SU-DHL-6 (cell line): Measurements from ENCODE around the gene MOCS1.

Experiments
- CTCF ChIP-seq: fragments of 200-600 bp; sonication (generic); IDR thresholded peaks from one replicate; pipeline ENCODE4 v1.5.1; 2017; ENCODE audit warnings: antibody characterized with exemption, mild to moderate bottlenecking, low read length, moderate library complexity; ENCODE audit not compliant: insufficient read depth, poor library complexity, severe bottlenecking
- EZH2phosphoT487 ChIP-seq: fragments of 200-600 bp; sonication (generic), shearing (Covaris generic); conservative IDR thresholded peaks from 2 replicates; pipeline ENCODE4 v1.6.1; 2018; ENCODE audit warnings: mild to moderate bottlenecking, antibody characterized with exemption, low read length, moderate library complexity, mixed read lengths

GRCh38 chr6:39983193-39983592, 48.9 kb upstream of the MOCS1 start:
- TF ChIP-seq CTCF (no peak), EZH2phosphoT487 (no peak)
